Stimulated activated CD8-positive, alpha-beta memory T cell treated with anti-CD3 and anti-CD28 coated beads, Interleukin-12 subunit alpha, Interleukin-12 subunit beta, amount 100 ng/mL, for 24 hours (primary cell): ENCODE measurements around the gene GRID1.

Experiments used
- DNase-seq: peaks from one replicate; pipeline ENCODE4 v3.0.0-alpha.2; 2020; ENCODE audit errors: extremely low read depth

GRID1 gene

GRCh38 chr10:86293396-86293791, 73.2 kb downstream of the GRID1 start:
- DNase-seq: no peak

DNA sequence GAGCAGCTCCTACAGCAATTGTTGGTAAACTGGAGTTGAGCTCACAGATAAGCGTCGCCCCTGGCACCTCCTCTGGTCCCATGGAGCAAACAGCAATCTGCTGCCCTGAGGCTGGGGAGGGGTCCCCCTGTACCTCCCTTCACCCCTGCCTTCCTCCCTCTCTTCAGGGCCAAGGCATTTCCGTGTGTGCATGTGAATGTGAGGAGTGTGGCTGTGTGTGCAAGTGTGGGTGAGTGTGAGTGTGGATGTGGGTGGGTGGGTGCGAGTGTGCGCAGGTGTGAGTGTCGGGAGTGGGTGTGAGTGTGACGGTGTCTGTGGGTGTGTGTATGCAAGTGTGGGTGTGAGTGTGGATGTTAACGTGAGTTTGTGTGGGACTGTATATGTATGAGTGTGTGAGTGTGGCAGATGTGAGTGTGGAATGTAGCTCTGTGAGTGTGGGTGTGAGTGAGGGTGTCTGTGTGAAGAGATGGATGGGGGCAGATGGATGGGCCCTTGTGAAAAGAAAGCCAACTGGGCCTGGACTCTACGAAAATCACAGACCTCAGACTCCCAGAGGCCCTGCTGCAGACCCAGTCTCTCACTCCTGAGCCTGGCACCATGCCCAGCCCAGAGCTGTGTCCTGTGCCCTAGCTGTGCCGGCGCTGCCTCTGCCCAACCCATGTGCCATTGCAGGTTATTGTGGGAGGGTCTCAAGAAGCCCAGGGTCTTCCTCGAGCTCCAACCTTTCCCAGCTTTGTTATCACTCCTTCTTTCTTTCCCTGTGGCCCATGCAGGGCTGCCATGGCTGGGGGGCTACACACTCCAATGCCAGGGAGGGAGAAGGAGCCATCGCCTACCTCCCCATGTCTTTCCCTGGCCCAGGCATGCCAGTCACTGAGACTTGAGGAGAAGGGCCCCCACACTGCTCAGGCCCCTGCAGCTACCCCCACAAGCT, 73.9 kb downstream of the GRID1 start:
- no peak for DNase-seq

DNA sequence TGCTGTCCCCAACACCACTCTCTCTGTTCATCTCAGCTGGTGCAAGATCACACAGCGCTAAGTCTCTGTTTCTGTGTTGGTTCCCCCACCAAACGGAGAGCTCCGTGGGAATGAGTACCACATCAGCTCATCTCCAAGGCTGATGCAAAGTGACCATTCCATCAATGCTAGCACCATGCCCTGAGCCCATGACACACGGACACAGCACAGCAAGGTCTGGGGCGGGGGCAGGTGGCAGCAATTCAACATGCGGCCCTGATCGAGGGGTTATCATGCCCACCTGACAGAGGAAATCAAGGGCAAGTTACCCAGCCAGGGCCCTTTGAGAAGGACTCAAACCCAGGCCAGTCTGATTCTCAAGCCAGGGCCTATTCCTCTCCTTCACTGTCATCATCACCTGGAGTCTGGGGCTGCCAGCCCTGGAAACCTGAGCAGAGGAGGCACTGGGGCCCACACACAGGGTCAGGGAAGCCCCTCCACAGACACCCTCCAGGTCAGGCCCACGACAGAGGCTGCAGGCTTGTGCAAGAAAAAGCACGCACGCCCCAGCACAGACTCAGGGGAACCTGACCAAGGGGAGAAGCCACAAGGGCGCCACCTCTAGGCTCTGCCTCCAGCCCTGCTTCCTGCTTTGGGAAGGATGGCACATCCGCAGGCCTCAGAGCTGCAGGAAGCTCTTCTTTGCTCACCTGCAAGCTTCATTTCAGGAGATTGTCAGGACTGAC, 74.8 kb downstream of the GRID1 start:
- DNase-seq: no peak

GRCh38 chr10:86290933-86291615, 75.5 kb downstream of the GRID1 start:
- DNase-seq: no peak

DNA sequence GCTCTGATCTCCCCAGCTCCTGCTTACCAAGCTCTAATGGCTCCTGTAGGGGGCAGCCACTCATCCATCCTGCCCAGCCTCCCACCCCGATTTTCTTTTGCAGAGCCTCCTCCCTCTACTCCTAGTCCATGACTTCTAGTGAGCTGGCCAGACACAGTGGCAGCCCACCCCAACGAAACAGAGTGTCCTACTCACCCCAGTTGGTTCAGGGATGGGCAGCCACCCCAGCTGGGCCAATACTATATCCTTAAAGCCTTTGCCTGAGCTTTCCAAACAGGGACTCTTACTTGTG, 77.1 kb downstream of the GRID1 start:
- no peak for DNase-seq

GRCh38 chr10:86288695-86289576, 77.7 kb downstream of the GRID1 start:
- no peak for DNase-seq

GRCh38 chr10:86287966-86288579, 78.5 kb downstream of the GRID1 start:
- no peak for DNase-seq

- DNase-seq: no peak
Measured at GRCh38 chr10:86287110-86287793, 79.3 kb downstream of the GRID1 start.

- no peak for DNase-seq
Measured at GRCh38 chr10:86286236-86287109, 80.1 kb downstream of the GRID1 start.

- DNase-seq: no peak
Measured at GRCh38 chr10:86285136-86285790, 81.3 kb downstream of the GRID1 start.

DNA sequence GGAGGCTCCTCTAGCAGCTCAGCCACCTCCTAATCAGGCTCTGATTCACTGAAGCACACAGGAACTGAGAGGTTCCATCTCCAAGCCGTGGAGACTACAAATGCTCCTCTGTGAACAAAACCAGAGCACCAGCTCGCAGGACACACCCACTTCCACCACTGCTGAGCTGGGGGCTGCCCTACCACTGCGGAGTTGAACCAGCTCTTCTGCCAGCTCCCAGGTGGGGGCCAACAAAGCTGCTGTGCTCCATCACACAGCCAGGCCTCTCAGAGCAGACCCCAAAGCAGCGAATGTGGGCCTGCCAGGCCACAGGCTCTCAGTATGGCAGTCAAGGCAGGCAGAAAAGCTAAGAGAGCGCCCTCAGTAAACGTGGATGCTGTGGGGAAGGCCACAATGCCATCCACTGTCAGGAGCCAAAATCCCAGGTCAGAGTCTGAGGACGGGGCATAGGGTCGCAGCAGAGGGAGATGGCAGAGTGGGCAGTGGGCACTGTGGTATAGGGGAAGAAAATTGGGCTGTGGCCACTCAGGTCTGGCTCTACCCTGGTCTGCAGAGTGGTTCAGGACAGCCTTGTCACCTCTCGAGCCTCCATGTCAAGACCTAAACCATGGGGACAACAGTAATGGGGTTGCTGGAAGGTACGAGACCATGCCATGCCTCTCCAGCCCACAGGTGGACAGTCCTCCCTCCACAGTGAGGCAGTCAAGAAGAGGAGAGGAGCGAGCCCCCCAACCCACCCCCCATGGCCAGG, 82.1 kb downstream of the GRID1 start:
- DNase-seq: no peak

DNA sequence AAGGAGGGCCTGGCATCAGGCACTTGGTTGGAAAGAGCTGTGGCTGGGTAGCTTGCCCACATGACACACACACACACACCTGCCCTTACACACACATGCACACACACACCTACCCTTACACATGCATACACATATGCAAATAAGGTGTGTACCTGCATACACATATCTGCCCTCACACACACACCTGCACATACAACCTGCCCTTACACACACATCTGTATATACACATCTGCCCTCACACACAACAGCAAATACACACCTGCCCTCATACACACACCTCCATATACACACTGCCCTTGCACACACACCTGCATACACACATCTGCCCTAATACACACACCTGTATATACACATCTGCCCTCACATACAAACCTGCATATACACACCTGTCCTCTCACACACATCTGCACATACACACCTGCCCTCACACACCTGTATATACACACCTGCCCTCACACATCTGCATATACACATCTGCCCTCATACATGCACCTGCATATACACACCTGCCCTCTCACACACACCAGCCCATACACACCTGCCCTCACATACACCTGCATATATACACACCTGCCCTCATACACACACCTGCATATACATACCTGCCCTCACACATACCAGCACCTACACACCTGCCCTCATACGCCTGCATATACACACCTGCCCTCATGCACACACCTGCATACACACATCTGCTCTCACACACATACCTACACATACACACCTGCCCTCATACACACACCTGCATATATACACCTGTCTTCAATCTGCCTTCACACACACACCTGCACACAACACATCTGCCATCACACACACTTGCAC, 82.9 kb downstream of the GRID1 start:
- DNase-seq: no peak

GRCh38 chr10:86282664-86283465, 83.7 kb downstream of the GRID1 start:
- DNase-seq: no peak

DNA sequence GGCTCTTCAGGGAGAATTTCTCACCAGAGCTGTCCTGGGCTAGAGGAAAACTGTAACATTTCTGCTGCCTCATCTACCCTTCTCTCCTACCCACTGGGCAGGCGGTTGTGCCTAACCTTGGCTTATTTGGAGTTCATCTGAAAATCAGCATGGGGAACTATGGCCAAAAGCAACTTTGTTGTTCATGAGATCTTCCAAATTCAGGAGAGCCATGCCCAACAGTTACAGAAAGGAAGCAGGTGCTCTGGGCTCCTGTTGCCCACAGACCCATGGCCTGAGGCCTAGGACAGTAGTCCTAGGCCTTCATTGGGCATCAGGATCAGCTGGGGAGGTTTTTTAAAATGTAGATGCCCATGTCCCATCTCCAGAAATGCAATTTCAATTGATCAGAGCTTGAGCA, 85.2 kb downstream of the GRID1 start:
- DNase-seq: no peak

GRCh38 chr10:86269332-86269731, 97.3 kb downstream of the GRID1 start:
- no peak for DNase-seq
